Nephron (organoid): ENCODE data around the gene CGB7.
"Not testable (repeated sequence)": the region's sequence is repeated elsewhere in the genome, so short reads cannot be mapped to it uniquely, and the experiment has no call there.

Experiments used
- H3K27ac Mint-ChIP-seq, 3 experiments: 2 replicates each; pipeline ENCODE4 v1.8.0; 2020; ENCODE audit warnings: mixed read lengths in 3 of 3, mild to moderate bottlenecking in 2 of 3, moderate library complexity in 1 of 3
- H3K27me3 Mint-ChIP-seq: 2 replicates; pipeline ENCODE4 v1.8.0; 2021; ENCODE audit warnings: low read depth, mild to moderate bottlenecking, moderate library complexity, mixed read lengths
- H3K36me3 Mint-ChIP-seq: 2 replicates; pipeline ENCODE4 v1.8.0; 2020; ENCODE audit warnings: low read depth, mixed read lengths
- H3K4me1 Mint-ChIP-seq: 2 replicates; pipeline ENCODE4 v1.8.0; 2020; ENCODE audit warnings: mixed read lengths
- H3K4me3 Mint-ChIP-seq, 3 experiments: 2 replicates each; pipeline ENCODE4 v1.8.0; 2020; ENCODE audit warnings: mild to moderate bottlenecking in 3 of 3, mixed read lengths in 3 of 3, moderate library complexity in 2 of 3
- H3K9me3 Mint-ChIP-seq: 2 replicates; pipeline ENCODE4 v1.8.0; 2020; ENCODE audit warnings: mixed read lengths
- CTCF ChIP-seq, 3 experiments: fragments of 200-600 bp; sonication (generic); IDR thresholded peaks; one replicate each; pipeline ENCODE4 v1.5.0; 2021; ENCODE audit warnings: antibody characterized with exemption in 3 of 3; ENCODE audit not compliant: unreplicated experiment in 3 of 3

CGB7 gene

GRCh38 chr19:49020342-49020741, 37.2 kb downstream of the CGB7 start:
- TF ChIP-seq CTCF (IDR thresholded peaks at IDR 0.05; ENCODE audit: unreplicated experiment in 3 of 3), result no peak
- H3K27ac Mint-ChIP-seq, result no peak overlapping the region
- H3K36me3 Mint-ChIP-seq, result peaks cover 6% of the 10 kb centered on the region
- no peak overlapping the region for H3K4me3 Mint-ChIP-seq
- H3K27me3 Mint-ChIP-seq, result peaks cover 44% of the 10 kb centered on the region
- peaks cover 7% of the 10 kb centered on the region for H3K4me1 Mint-ChIP-seq
- H3K9me3 Mint-ChIP-seq, result no peaks in the 10 kb centered on the region

GRCh38 chr19:49019242-49019932, 38.2 kb downstream of the CGB7 start:
- H3K36me3 Mint-ChIP-seq, result peaks cover 6% of the 10 kb centered on the region
- peaks cover 44% of the 10 kb centered on the region for H3K27me3 Mint-ChIP-seq

GRCh38 chr19:49018388-49019241, 38.9 kb downstream of the CGB7 start:
- Mint-ChIP-seq H3K36me3 (peaks cover 11% of the 10 kb centered on the region), H3K4me3 (peak overlapping the region; percentile 57 to 62 (median 60)), H3K27me3 (peaks cover 44% of the 10 kb centered on the region)
- not testable (repeated sequence) for H3K27ac Mint-ChIP-seq, H3K9me3 Mint-ChIP-seq, H3K4me1 Mint-ChIP-seq

More at GRCh38 chr19:49019242-49019932, 38.2 kb downstream of the CGB7 start:
- H3K4me1 Mint-ChIP-seq, result peaks cover 7% of the 10 kb centered on the region
- H3K4me3 Mint-ChIP-seq, result peak overlapping the region; percentile 57 to 62 (median 60)
- H3K9me3 Mint-ChIP-seq, result no peaks in the 10 kb centered on the region
- TF ChIP-seq CTCF (IDR thresholded peaks at IDR 0.05; ENCODE audit: unreplicated experiment in 3 of 3), result no peak
- no peak overlapping the region for H3K27ac Mint-ChIP-seq

GRCh38 chr19:49017666-49018351, 39.7 kb downstream of the CGB7 start:
- Mint-ChIP-seq H3K36me3 (peaks cover 11% of the 10 kb centered on the region), H3K4me3 (peak overlapping the region in 1 of 3 experiments; percentile 38), H3K9me3 (no peaks in the 10 kb centered on the region), H3K27me3 (peaks cover 44% of the 10 kb centered on the region), H3K27ac (no peak overlapping the region), H3K4me1 (peaks cover 7% of the 10 kb centered on the region)
- peak; percentile 37 to 55 (median 49) for TF ChIP-seq CTCF (IDR thresholded peaks at IDR 0.05; ENCODE audit: unreplicated experiment in 3 of 3)

- no peak for TF ChIP-seq CTCF (IDR thresholded peaks at IDR 0.05; ENCODE audit: unreplicated experiment in 3 of 3)
- peaks cover 42% of the 10 kb centered on the region for H3K27me3 Mint-ChIP-seq
- peak within 1 kb of the TSS in 2 of 3 experiments; percentile 32 to 52 for H3K4me3 Mint-ChIP-seq
- H3K9me3 Mint-ChIP-seq, result no peaks in the 10 kb centered on the region
- no peak within 1 kb of the TSS for H3K27ac Mint-ChIP-seq
- peaks cover 15% of the 10 kb centered on the region for H3K36me3 Mint-ChIP-seq
- H3K4me1 Mint-ChIP-seq, result peaks cover 7% of the 10 kb centered on the region
Measured at GRCh38 chr19:49017041-49017665, 40.4 kb downstream of the CGB7 start, which contains the start of gene LHB. TSS of gene LHB (minus strand) at chr19:49017091. CDS start at chr19:49017081, 10 bp downstream.
